SU-DHL-6 (cell line): ENCODE measurements around the gene UACA.

ENCODE experiments used
- H2AFZ ChIP-seq: fragments of 200-600 bp; sonication (generic); 2 replicates; pipeline ENCODE4 v1.6.1; 2014; ENCODE audit warnings: low read depth, mild to moderate bottlenecking, moderate library complexity, mixed read lengths, antibody characterized with exemption, low read length; ENCODE audit not compliant: severe bottlenecking
- H3F3A ChIP-seq: fragments of 200-600 bp; shearing (Covaris generic); 2 replicates; pipeline ENCODE4 v1.6.0; 2016; ENCODE audit warnings: antibody characterized with exemption, mild to moderate bottlenecking; ENCODE audit not compliant: insufficient read depth
- H3K27ac ChIP-seq: fragments of 200-600 bp; sonication (generic); 2 replicates; pipeline ENCODE4 v1.5.1; 2016; ENCODE audit warnings: low read depth, mild to moderate bottlenecking, low read length, moderate library complexity, mixed read lengths
- H3K27me3 ChIP-seq: fragments of 200-600 bp; sonication (generic), shearing (Covaris generic); 2 replicates; pipeline ENCODE4 v1.6.0; 2014; ENCODE audit warnings: mild to moderate bottlenecking, low read length
- H3K36me3 ChIP-seq: fragments of 200-600 bp; sonication (generic); 2 replicates; pipeline ENCODE4 v1.6.1; 2014; ENCODE audit warnings: mild to moderate bottlenecking, low read length, mixed read lengths
- H3K4me2 ChIP-seq: fragments of 300-600, 200-600 bp; shearing (Covaris generic), sonication (generic); 2 replicates; pipeline ENCODE4 v1.6.0; 2014; ENCODE audit warnings: low read length, low read depth, mild to moderate bottlenecking; ENCODE audit not compliant: poor library complexity, severe bottlenecking
- H3K4me3 ChIP-seq: fragments of 200-600 bp; sonication (generic); 2 replicates; pipeline ENCODE4 v1.5.1; 2014; ENCODE audit warnings: antibody characterized with exemption, low read length, mild to moderate bottlenecking, mixed read lengths; ENCODE audit not compliant: insufficient read depth, poor library complexity, severe bottlenecking
- H3K79me2 ChIP-seq: fragments of 200-600 bp; sonication (generic); 2 replicates; pipeline ENCODE4 v1.6.1; 2014; ENCODE audit warnings: mild to moderate bottlenecking, low read length, moderate library complexity; ENCODE audit not compliant: insufficient read depth
- H3K9ac ChIP-seq: fragments of 200-600 bp; sonication (generic); 2 replicates; pipeline ENCODE4 v1.7.0; 2014; ENCODE audit warnings: mild to moderate bottlenecking, low read length
- H3K9me2 ChIP-seq: fragments of 200-600 bp; sonication (generic); replicated peaks from 2 replicates; pipeline ENCODE4 v1.6.1; 2014; ENCODE audit warnings: low read length; ENCODE audit not compliant: insufficient read depth
- H3K9me3 ChIP-seq: fragments of 200-600 bp; sonication (generic); 2 replicates; pipeline ENCODE4 v1.6.1; 2014; ENCODE audit warnings: low read length, mixed read lengths; ENCODE audit not compliant: insufficient read depth
- H4K20me1 ChIP-seq: fragments of 200-600 bp; sonication (generic); 2 replicates; pipeline ENCODE4 v1.6.1; 2014; ENCODE audit warnings: low read depth, mild to moderate bottlenecking, antibody characterized with exemption, low read length, moderate library complexity, mixed read lengths
- EZH2phosphoT487 ChIP-seq: fragments of 200-600 bp; sonication (generic), shearing (Covaris generic); conservative IDR thresholded peaks from 2 replicates; pipeline ENCODE4 v1.6.1; 2018; ENCODE audit warnings: mild to moderate bottlenecking, antibody characterized with exemption, low read length, moderate library complexity, mixed read lengths
- TF ChIP-seq, protein P1 (sequence below): fragments of 200-600 bp; sonication (generic); IDR thresholded peaks from one replicate; pipeline ENCODE4 v1.5.1; 2017; ENCODE audit warnings: antibody characterized with exemption, mild to moderate bottlenecking, low read length, moderate library complexity; ENCODE audit not compliant: insufficient read depth, poor library complexity, severe bottlenecking

Gene UACA

DNA sequence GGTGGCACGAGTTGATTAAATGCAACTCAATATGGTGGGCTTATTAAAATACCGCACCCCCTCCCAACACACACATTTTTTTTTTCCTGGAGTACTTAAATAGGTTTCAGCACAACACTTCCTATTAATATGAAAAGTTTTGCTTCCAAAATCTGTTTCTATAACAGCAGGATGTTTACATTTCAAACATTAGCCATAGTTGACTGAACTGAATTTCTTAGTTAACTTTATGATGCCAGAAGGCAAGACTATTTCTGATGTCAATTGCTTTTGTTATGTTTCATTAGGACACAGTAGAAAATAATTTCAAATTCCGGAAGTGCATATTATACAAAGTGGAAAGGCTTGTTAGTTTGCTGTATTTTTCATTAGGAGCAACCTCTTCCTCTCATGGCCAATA is 104.7 kb downstream of the UACA start:
- Histone ChIP-seq H3K4me2 (no peak overlapping the region), H3K27ac (no peak overlapping the region), H3K9ac (no peak overlapping the region), H3K36me3 (no peaks in the 10 kb centered on the region), H2AFZ (no peak overlapping the region), H3K9me2 (no peaks in the 10 kb centered on the region), H3K9me3 (no peaks in the 10 kb centered on the region), H3F3A (no peaks in the 10 kb centered on the region), H4K20me1 (no peaks in the 10 kb centered on the region), H3K79me2 (no peaks in the 10 kb centered on the region), H3K27me3 (no peaks in the 10 kb centered on the region), H3K4me3 (no peak overlapping the region)
- no peak for TF ChIP-seq EZH2phosphoT487
- TF ChIP-seq, protein P1, sequence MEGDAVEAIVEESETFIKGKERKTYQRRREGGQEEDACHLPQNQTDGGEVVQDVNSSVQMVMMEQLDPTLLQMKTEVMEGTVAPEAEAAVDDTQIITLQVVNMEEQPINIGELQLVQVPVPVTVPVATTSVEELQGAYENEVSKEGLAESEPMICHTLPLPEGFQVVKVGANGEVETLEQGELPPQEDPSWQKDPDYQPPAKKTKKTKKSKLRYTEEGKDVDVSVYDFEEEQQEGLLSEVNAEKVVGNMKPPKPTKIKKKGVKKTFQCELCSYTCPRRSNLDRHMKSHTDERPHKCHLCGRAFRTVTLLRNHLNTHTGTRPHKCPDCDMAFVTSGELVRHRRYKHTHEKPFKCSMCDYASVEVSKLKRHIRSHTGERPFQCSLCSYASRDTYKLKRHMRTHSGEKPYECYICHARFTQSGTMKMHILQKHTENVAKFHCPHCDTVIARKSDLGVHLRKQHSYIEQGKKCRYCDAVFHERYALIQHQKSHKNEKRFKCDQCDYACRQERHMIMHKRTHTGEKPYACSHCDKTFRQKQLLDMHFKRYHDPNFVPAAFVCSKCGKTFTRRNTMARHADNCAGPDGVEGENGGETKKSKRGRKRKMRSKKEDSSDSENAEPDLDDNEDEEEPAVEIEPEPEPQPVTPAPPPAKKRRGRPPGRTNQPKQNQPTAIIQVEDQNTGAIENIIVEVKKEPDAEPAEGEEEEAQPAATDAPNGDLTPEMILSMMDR: no peak

DNA sequence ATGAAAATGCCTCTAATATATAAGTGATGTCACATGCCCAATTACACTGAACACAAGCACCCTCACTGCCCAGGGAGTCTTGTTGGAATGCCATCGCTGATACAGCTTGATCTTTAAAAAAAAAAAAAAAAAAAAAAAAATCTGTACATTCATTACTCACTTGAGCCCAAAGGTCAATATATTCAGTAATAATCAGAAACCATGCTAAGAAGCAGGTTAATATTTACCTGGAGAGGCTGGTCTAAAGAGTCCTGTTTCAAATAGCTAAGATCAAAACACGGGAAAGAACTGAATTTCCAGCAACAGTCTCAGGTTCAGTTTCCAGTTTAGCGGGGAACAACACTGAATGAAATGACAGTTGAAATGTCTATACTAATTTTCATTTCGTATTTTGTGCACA is 109.9 kb downstream of the UACA start:
- Histone ChIP-seq H3K27me3 (no peaks in the 10 kb centered on the region), H3K9ac (no peak overlapping the region), H3K79me2 (no peaks in the 10 kb centered on the region), H3F3A (no peaks in the 10 kb centered on the region), H3K9me2 (no peaks in the 10 kb centered on the region), H2AFZ (no peak overlapping the region), H3K4me2 (no peak overlapping the region), H3K9me3 (no peaks in the 10 kb centered on the region), H4K20me1 (no peaks in the 10 kb centered on the region), H3K27ac (no peak overlapping the region), H3K36me3 (no peaks in the 10 kb centered on the region), H3K4me3 (no peak overlapping the region)
- TF ChIP-seq, protein P1: no peak
- no peak for TF ChIP-seq EZH2phosphoT487

DNA sequence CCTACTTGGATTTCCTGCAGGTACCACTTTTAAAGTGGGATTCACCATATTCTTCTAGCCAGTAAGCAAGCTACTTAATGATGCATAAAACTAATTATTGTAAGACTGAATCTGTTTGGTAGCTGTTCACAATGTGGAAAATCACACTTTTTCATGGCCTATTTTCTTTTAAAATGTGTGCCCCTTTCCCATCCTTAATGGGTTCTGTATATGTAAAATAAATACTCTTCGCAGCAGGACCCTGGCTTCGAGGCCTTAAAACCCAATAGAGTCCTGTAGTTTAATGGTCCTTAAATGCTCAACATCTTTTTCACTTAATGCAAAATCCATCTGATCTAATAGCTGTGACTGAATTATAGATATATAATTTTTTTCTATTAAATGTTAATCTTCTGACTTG is 111.0 kb downstream of the UACA start:
- H3K27me3 ChIP-seq: no peaks in the 10 kb centered on the region
- no peak overlapping the region for H3K4me3 ChIP-seq
- no peak overlapping the region for H3K4me2 ChIP-seq
- no peaks in the 10 kb centered on the region for H3K79me2 ChIP-seq
- H3K9me2 ChIP-seq: no peaks in the 10 kb centered on the region
- H3F3A ChIP-seq: no peaks in the 10 kb centered on the region
- H4K20me1 ChIP-seq: no peaks in the 10 kb centered on the region
- TF ChIP-seq EZH2phosphoT487: no peak
- TF ChIP-seq, protein P1: no peak
- H3K36me3 ChIP-seq: no peaks in the 10 kb centered on the region
- no peak overlapping the region for H3K27ac ChIP-seq
- no peak overlapping the region for H2AFZ ChIP-seq
- H3K9ac ChIP-seq: no peak overlapping the region
- H3K9me3 ChIP-seq: no peaks in the 10 kb centered on the region
